Type B pancreatic cell (in vitro differentiated cells): ENCODE data around the gene STAG1. TPM values are rescaled to one million over a fixed set of nuclear protein-coding genes. Genes with fewer than 3 reads are reported as not detected.
"Not testable (repeated sequence)": the region's sequence is repeated elsewhere in the genome, so short reads cannot be mapped to it uniquely, and the experiment has no call there.

Experiments used
- DNase-seq: peaks from one replicate; pipeline ENCODE4 v3.0.0; 2021; ENCODE audit warnings: mixed read lengths; ENCODE audit not compliant: unreplicated experiment; ENCODE audit errors: extremely low spot score
- H3K27ac Mint-ChIP-seq: 2 replicates; pipeline ENCODE4 v1.8.0; 2021; ENCODE audit warnings: mild to moderate bottlenecking, mixed read lengths
- H3K27me3 Mint-ChIP-seq: 2 replicates; pipeline ENCODE4 v1.8.0; 2021; ENCODE audit warnings: mixed read lengths
- H3K36me3 Mint-ChIP-seq: 2 replicates; pipeline ENCODE4 v1.8.0; 2021; ENCODE audit warnings: mixed read lengths
- H3K4me1 Mint-ChIP-seq: one replicate; pipeline ENCODE4 v1.8.0; 2021; ENCODE audit warnings: mixed read lengths; ENCODE audit not compliant: unreplicated experiment
- H3K4me3 Mint-ChIP-seq: 2 replicates; pipeline ENCODE4 v1.8.0; 2021; ENCODE audit warnings: mild to moderate bottlenecking, mixed read lengths
- H3K9me3 Mint-ChIP-seq: 2 replicates; pipeline ENCODE4 v1.8.0; 2021; ENCODE audit warnings: mixed read lengths
- CTCF ChIP-seq: fragments of 200-600 bp; sonication (generic); conservative IDR thresholded peaks from 2 replicates; pipeline ENCODE4 v1.5.0; 2021; ENCODE audit warnings: antibody characterized with exemption, mild to moderate bottlenecking
- total RNA-seq: library from RNA; stranded (reverse); gene quantifications from 2 replicates; pipeline ENCODE4 v1.2.1, GENCODE V29; 2021; ENCODE audit warnings: low replicate concordance

Gene STAG1
- total RNA-seq, 1 donor from 2014 or later: 45.5 TPM

- Mint-ChIP-seq H3K4me1 (peaks cover 6% of the 10 kb centered on the region), H3K27ac (peak overlapping the region; percentile 2), H3K36me3 (peaks cover 18% of the 10 kb centered on the region), H3K4me3 (no peak overlapping the region), H3K27me3 (no peaks in the 10 kb centered on the region), H3K9me3 (no peaks in the 10 kb centered on the region)
- TF ChIP-seq CTCF: no peak
- DNase-seq: no peak
These were observed 175.7 kb downstream of the STAG1 start for GRCh38 chr3:136576279-136577009.

GRCh38 chr3:136567599-136568188, 184.5 kb downstream of the STAG1 start:
- peaks cover 17% of the 10 kb centered on the region for H3K36me3 Mint-ChIP-seq
- H3K27me3 Mint-ChIP-seq: no peaks in the 10 kb centered on the region
- H3K4me1 Mint-ChIP-seq: peaks cover 4% of the 10 kb centered on the region
- no peak overlapping the region for H3K27ac Mint-ChIP-seq
- H3K9me3 Mint-ChIP-seq: no peaks in the 10 kb centered on the region
- H3K4me3 Mint-ChIP-seq: no peak overlapping the region
- no peak for DNase-seq
- TF ChIP-seq CTCF: no peak

- not testable (repeated sequence) for H3K4me1 Mint-ChIP-seq, H3K9me3 Mint-ChIP-seq, H3K4me3 Mint-ChIP-seq, H3K27ac Mint-ChIP-seq, DNase-seq, H3K27me3 Mint-ChIP-seq
- H3K36me3 Mint-ChIP-seq: peaks cover 11% of the 10 kb centered on the region
These were observed 187.2 kb downstream of the STAG1 start for GRCh38 chr3:136564962-136565361.

GRCh38 chr3:136562026-136562425, 190.2 kb downstream of the STAG1 start:
- H3K4me1 Mint-ChIP-seq: peaks cover 6% of the 10 kb centered on the region
- no peak for DNase-seq
- H3K27me3 Mint-ChIP-seq: no peaks in the 10 kb centered on the region
- TF ChIP-seq CTCF: no peak
- no peaks in the 10 kb centered on the region for H3K9me3 Mint-ChIP-seq
- no peak overlapping the region for H3K27ac Mint-ChIP-seq
- H3K36me3 Mint-ChIP-seq: peaks cover 14% of the 10 kb centered on the region
- H3K4me3 Mint-ChIP-seq: no peak overlapping the region

GRCh38 chr3:136559896-136560295, 192.3 kb downstream of the STAG1 start:
- no peaks in the 10 kb centered on the region for H3K9me3 Mint-ChIP-seq
- peaks cover 10% of the 10 kb centered on the region for H3K36me3 Mint-ChIP-seq
- H3K4me3 Mint-ChIP-seq: no peak overlapping the region
- H3K27ac Mint-ChIP-seq: no peak overlapping the region
- no peak for DNase-seq
- no peak for TF ChIP-seq CTCF
- H3K27me3 Mint-ChIP-seq: no peaks in the 10 kb centered on the region
- peaks cover 6% of the 10 kb centered on the region for H3K4me1 Mint-ChIP-seq

- peaks cover 27% of the 10 kb centered on the region for H3K36me3 Mint-ChIP-seq
- H3K9me3 Mint-ChIP-seq, H3K27ac Mint-ChIP-seq, H3K4me1 Mint-ChIP-seq, DNase-seq, H3K27me3 Mint-ChIP-seq, H3K4me3 Mint-ChIP-seq: not testable (repeated sequence)
These were observed 202.7 kb downstream of the STAG1 start for GRCh38 chr3:136549461-136549860.
